HG03457 (cell line): ENCODE results near the gene EIF4EBP3.
"Not testable (repeated sequence)": the region's sequence is repeated elsewhere in the genome, so short reads cannot be mapped to it uniquely, and the experiment has no call there.

Experiments
- ATAC-seq: cut with Tn5 transposase; IDR thresholded peaks from one replicate; pipeline ENCODE4 v1.9.1; 2021; ENCODE audit warnings: moderate number of reproducible peaks; ENCODE audit not compliant: unreplicated experiment

EIF4EBP3 gene

DNA sequence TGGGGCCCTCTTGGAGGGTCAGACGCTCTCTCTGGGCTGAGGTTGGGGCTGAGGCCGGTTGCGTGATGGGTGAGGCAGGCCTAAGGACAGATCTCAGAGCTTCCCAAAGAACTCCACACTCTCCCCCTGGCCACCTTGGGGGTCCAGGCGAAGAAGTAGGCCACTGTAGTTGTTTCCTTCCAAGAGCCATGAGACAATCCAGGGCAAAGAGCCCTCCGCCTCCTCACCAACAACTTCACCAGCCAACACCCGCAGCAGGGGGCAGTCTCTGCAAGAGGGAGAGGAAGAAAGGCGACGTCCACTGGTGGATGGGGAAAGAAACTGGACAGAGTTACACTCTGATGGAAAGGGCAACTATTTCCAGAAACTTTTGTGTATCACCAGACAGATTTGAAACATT is 27.8 kb downstream of the EIF4EBP3 start:
- ATAC-seq, result no peak

DNA sequence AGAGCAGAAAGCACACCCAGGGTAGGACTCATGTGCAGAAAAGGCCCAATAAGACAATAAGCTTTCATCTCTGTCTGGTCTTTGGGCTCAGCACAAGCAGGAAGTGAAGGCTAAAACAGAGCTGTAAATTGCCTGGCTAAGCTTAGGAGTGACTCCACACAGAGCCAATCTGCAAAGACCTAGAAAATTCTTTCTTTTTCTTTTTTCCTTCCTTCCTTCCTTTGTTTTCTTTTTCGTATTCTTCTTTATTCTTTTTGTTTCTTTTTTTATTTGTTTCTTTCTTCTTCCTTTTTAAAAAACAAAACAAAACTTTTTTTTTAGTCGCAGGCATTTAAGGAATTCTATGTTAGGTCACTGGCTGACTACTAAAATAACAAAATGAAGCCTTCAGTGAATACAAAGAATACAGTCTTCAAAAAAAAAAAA is 29.3 kb downstream of the EIF4EBP3 start:
- ATAC-seq, result no peak

DNA sequence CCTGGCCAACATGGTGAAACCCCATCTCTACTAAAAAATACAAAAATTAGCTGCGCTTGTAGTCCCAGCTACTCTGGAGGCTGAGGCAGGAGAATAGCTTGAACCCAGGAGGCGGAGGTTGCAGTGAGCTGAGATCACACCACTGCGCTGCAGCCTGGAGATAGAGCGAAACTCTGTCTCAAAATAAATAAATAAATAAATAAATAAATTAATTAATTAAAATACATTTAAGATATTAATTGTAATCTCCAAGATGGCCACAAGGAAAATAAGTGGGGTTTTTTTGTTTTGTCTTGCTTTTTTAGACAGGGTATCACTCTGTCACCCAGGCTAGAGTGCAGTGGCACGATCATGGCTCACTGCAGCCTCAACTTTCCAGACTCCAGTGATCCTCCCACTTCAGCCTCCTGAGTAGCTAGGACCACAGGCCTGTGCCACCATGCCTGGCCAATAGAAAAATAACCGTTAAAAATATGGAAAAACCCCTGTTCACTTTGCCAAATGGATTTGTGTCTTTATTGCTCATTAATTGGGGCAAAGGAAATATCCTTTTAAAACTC is 31.8 kb downstream of the EIF4EBP3 start:
- not testable (repeated sequence) for ATAC-seq

DNA sequence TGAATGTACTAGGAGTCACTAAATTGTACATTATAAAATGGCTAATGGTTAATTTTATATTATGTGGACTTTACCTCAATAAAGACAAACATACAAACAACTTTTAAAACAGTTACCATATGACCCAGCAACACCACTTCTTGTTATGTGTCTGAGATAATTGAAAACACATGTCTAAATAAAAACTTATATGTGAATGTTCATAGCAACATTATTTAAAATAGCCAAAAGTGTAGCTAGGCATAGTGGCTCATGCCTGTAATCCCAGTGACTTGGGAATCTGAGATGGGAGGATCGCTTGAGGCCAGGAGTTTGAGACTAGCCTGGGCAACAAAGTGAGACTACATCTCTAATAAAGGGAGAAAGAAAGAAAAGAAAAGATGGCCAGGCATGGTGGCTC is 40.0 kb downstream of the EIF4EBP3 start:
- no peak for ATAC-seq

DNA sequence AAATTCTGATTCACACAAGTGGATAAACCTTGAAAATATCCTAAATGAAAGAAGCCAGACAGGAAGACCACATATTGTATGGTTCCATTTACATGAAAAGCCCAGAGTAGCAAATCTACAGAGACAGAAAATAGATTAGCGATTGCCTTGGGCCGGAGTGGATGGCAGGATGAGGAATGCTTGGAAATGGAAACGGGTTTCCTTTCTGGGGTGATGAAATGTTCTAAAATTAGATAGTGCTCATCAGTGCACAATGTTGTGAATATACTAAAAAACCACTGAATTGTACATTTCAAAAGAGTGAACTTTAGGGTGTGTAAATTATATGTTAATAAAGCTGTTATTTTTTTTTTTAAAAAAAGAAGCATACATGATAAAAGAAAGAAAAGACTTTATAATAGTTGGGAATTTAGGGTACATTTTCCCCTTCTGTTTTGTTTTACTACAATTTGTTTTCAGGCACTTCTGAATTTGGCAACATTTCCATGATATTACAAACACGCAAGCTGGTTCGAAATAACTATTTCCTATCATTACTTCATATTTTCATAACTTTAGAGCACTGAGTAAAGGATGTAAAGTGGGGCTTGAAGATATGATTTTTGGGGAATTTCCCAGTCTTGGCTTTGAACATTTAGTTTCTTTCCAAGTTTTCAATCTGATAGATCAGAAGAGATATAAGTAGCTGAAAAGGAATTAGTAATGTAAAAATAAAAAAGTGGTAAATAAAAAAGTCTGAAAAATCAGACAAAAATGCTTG is 41.0 kb downstream of the EIF4EBP3 start:
- ATAC-seq, result no peak

DNA sequence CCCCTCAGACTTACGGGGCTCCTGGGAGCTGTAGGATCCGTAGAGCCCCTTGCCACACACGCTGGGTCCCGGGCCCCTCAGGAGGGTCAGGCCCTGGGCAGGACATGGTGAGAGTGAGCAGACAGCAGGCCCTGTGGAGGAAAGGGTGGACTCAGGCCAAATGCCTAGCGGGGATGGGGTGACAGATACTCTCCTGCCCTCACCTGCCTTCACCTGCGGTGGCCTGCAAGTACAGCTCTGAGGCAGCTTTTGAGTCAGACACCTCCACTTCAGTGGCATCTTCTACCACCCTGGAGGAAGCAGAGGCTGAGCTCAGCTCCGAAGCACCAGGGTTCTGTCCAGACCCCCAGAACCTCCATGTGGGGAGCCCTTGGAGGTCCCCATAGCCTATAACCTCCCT is 43.4 kb downstream of the EIF4EBP3 start:
- ATAC-seq, result no peak

DNA sequence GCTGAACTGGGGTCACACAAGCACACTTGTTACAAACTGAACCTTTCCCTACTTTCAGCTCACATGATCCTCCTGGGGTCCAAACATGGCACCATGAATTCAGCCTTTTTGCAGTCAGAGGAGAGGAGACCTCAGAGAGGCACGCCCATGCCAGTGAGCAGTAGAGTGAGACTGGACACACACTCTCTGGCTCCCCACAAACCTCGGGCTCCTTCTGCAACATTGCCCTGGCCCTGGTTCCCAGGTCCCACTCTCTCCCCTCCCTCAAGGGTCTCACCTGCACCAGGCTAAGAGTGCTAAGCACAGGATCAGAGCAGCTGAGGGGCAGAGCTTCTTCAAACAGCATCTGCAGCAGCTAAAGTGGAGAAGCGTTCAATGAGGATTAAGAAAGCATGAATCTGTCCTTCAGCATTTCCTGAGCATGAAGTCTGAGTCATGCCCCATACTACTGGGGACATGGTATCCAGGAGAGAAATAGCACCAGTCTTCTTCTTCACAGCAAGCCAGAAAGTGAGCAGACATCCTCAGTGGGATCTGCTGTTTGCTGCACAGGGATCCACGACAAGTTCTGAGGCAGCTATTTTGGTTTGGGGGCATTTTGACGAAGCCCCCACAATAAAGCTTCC is 44.4 kb downstream of the EIF4EBP3 start:
- no peak for ATAC-seq

DNA sequence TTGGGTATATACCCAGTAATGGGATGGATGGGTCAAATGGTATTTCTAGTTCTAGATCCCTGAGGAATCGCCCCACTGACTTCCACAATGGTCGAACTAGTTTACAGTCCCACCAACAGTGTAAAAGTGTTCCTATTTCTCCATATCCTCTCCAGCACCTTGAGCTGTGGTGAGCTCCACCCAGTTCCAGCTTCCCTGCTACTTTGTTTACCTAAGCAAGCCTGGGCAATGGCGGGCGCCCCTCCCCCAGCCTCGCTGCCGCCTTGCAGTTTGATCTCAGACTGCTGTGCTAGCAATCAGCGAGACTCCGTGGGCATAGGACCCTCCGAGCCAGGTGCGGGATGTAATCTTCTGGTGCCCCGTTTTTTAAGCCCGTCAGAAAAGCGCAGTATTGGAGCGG is 45.6 kb downstream of the EIF4EBP3 start:
- ATAC-seq, result not testable (repeated sequence)

DNA sequence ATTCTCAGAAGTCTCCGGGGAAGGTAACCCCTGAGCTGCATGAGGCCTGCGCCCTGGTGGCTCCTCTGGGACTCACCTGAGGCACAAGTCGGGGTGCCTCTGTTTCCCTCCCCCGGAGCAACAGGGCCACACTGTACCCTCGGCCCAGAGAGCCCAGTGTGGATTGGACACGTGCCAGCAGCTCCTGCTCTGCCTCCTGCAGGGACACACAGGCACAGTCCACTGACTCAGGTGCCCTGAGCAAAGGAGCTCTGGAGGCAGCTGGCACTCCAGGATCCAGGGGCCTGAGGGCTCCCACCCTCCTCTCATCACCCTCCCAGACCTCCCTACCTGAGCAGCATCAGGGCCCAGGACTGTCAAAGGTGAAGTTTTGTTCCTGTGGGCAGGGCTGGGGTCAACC is 46.7 kb downstream of the EIF4EBP3 start:
- ATAC-seq, result no peak

DNA sequence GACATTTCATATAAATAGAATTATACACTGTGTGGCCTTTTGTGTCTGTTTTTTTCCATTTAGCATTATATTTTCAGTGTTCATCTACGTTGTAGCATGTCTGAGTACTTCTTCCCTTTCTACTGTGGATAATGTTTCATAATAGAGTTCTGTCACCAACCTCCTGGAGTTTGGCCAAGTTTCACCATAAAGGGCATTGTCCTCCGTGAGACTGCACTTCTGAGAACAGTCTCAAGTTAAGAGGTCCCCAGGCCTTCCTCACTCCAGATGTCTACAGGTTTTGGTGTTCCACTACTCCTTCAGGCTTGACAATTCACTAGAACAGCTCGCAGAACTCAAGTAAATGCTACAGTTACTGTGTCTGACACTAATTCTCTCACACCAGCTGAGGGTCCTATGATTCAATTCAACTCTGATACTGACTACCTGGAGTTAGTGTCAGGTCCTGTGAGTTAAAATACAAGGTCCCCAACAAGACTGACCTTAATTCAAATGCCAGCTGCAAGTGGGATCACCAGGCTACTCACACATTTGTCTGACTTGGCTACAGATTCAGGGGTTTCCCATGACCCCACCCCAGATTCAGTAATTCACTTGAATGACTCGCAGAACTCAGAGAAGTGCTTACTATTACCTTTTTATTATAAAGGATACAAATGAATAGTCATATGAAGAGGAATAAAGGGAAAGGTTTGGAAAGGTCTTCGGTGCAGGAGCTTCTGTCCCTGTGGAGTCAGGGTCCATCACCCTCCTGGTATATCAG is 48.3 kb downstream of the EIF4EBP3 start:
- ATAC-seq, result no peak

DNA sequence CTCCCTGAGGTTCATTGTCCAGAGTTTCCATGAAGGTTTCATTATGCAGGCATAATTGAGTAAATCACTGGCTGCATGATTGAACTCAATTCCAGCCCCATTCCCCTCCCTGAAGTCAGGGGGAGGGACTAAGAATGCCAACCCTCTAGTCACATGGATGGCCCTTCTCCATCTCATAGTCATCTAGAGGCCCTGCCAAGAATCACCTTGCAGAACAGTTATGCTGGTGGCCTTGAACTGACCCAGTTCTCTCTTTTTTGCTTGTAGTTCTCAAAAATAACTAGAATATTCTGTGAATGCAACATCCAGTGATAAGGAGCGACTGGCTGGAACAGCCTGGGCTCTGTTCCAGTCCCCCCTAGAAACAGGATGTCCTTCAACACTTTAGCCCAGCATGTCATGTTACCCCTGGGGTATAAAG is 48.9 kb downstream of the EIF4EBP3 start:
- ATAC-seq, result no peak

DNA sequence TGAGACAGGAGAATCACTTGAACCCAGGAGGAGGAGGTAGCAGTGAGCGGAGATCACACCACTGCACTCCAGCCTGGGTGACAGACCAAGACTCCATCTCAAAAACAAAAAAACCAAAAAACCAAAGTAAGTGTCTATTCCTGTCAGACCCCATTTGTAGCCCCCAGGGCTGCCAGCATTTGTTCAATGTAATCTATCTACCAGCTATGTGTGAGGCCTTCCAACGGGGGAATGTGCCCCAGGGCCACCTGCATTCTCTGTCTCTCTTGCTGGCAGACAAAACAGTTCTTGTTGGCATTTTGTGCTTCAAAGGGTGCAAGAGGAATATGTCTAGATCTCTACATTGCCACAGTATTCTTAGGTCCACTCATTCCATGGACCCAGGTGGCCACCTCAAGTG is 51.4 kb downstream of the EIF4EBP3 start:
- ATAC-seq, result no peak
